Measurements from ENCODE around the gene DYNLT4. TPM values are rescaled to one million over a fixed set of nuclear protein-coding genes. Genes with fewer than 3 reads are reported as not detected.

The DYNLT4 gene
- polyA plus RNA-seq, 1 of the 3 experiments (the other 2 are of a cell fraction) = 0.61 TPM

GRCh38 chr1:44854970-44855369 lies 47.8 kb upstream of the DYNLT4 start:
- Histone ChIP-seq H3K79me2 (ENCODE audit: insufficient read depth) (no peaks in the 10 kb centered on the region), H3K4me3 (ENCODE audit: low read depth in 2 of 2, low read length in 1 of 2) (no peak overlapping the region), H3K9ac (no peak overlapping the region), H4K20me1 (ENCODE audit: insufficient read depth) (no peaks in the 10 kb centered on the region), H3K27me3 (ENCODE audit: insufficient read depth) (no peaks in the 10 kb centered on the region), H3F3A (replicated peaks; ENCODE audit: insufficient read depth) (no peaks in the 10 kb centered on the region), H3K36me3 (replicated peaks in 1 of 2; ENCODE audit: control insufficient read depth in 1 of 2, insufficient read depth in 2 of 2, low read length in 1 of 2) (no peaks in the 10 kb centered on the region), H2AFZ (ENCODE audit: low read depth) (no peak overlapping the region), H3K4me1 (ENCODE audit: control insufficient read depth in 1 of 2, insufficient read depth in 2 of 2, low read depth in 1 of 2, low read length in 1 of 2) (no peaks in the 10 kb centered on the region), H3K4me2 (no peak overlapping the region), H3K9me2 (no peaks in the 10 kb centered on the region), H3K9me3 (no peaks in the 10 kb centered on the region), H3K27ac (ENCODE audit: low read depth in 2 of 2, low read length in 1 of 2) (no peak overlapping the region)
- DNase-seq = no peak
- ChIA-PET POLR2A (no interaction called here), CTCF (interaction anchor here (0.7 kb wide), 1 partner anchor 1621 kb away, joined by 3 read pairs; no protein-coding TSS in a partner anchor)
- TF ChIP-seq ZBTB33 (IDR thresholded peaks at IDR 0.05; ENCODE audit: borderline replicate concordance, low read depth) (no peak), SIN3A (IDR thresholded peaks at IDR 0.05; ENCODE audit: borderline replicate concordance, low read depth, low read length) (no peak), TAF1 (IDR thresholded peaks at IDR 0.05; ENCODE audit: borderline replicate concordance, low read depth, low read length) (no peak), YY1 (IDR thresholded peaks at IDR 0.05; ENCODE audit: low read depth) (no peak), ELF1 (IDR thresholded peaks at IDR 0.05) (no peak), CHD2 (IDR thresholded peaks at IDR 0.05; ENCODE audit: low read length, partially characterized antibody) (no peak)
- TF ChIP-seq, protein P1, sequence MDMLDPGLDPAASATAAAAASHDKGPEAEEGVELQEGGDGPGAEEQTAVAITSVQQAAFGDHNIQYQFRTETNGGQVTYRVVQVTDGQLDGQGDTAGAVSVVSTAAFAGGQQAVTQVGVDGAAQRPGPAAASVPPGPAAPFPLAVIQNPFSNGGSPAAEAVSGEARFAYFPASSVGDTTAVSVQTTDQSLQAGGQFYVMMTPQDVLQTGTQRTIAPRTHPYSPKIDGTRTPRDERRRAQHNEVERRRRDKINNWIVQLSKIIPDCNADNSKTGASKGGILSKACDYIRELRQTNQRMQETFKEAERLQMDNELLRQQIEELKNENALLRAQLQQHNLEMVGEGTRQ (IDR thresholded peaks at IDR 0.05; ENCODE audit: borderline replicate concordance, low read depth, low read length) = no peak
- 100% methylated on average over 1 of the region's 1 CpG for WGBS (ENCODE audit: low lambda C conversion rate)

GRCh38 chr1:44853201-44853600 lies 46.0 kb upstream of the DYNLT4 start:
- no peak overlapping the region for H2AFZ ChIP-seq (ENCODE audit: low read depth)
- no peak overlapping the region for H3K4me2 ChIP-seq
- no peaks in the 10 kb centered on the region for H3K4me1 ChIP-seq (ENCODE audit: control insufficient read depth in 1 of 2, insufficient read depth in 2 of 2, low read depth in 1 of 2, low read length in 1 of 2)
- H3K9me2 ChIP-seq = no peaks in the 10 kb centered on the region
- no peaks in the 10 kb centered on the region for H3K36me3 ChIP-seq (replicated peaks in 1 of 2; ENCODE audit: control insufficient read depth in 1 of 2, insufficient read depth in 2 of 2, low read length in 1 of 2)
- CTCF ChIA-PET = no interaction called here
- no peak overlapping the region for H3K27ac ChIP-seq (ENCODE audit: low read depth in 2 of 2, low read length in 1 of 2)
- no peaks in the 10 kb centered on the region for H3K9me3 ChIP-seq
- WGBS (ENCODE audit: low lambda C conversion rate) = 99% methylated on average over 6 of the region's 6 CpGs
- TF ChIP-seq RAD21 (IDR thresholded peaks at IDR 0.05; ENCODE audit: low read length) = no peak
- TF ChIP-seq, protein P2, sequence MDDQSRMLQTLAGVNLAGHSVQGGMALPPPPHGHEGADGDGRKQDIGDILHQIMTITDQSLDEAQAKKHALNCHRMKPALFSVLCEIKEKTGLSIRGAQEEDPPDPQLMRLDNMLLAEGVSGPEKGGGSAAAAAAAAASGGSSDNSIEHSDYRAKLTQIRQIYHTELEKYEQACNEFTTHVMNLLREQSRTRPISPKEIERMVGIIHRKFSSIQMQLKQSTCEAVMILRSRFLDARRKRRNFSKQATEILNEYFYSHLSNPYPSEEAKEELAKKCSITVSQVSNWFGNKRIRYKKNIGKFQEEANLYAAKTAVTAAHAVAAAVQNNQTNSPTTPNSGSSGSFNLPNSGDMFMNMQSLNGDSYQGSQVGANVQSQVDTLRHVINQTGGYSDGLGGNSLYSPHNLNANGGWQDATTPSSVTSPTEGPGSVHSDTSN (IDR thresholded peaks at IDR 0.05) = no peak
- no peak for TF ChIP-seq YY1 (IDR thresholded peaks at IDR 0.05; ENCODE audit: low read depth)
- TF ChIP-seq USF1 (IDR thresholded peaks at IDR 0.05; ENCODE audit: borderline replicate concordance, low read depth) = no peak
- no peak for TF ChIP-seq FOXM1 (IDR thresholded peaks at IDR 0.05; ENCODE audit: low read depth)
- TF ChIP-seq, protein P1 (IDR thresholded peaks at IDR 0.05; ENCODE audit: borderline replicate concordance, low read depth, low read length) = no peak
- POLR2A ChIA-PET = no interaction called here
- H4K20me1 ChIP-seq (ENCODE audit: insufficient read depth) = no peaks in the 10 kb centered on the region
- H3F3A ChIP-seq (replicated peaks; ENCODE audit: insufficient read depth) = no peaks in the 10 kb centered on the region
- DNase-seq = no peak
- H3K4me3 ChIP-seq (ENCODE audit: low read depth in 2 of 2, low read length in 1 of 2) = no peak overlapping the region
- no peak overlapping the region for H3K9ac ChIP-seq
- no peaks in the 10 kb centered on the region for H3K27me3 ChIP-seq (ENCODE audit: insufficient read depth)
- H3K79me2 ChIP-seq (ENCODE audit: insufficient read depth) = no peaks in the 10 kb centered on the region
